H9 (cell line): ENCODE measurements around the gene PAM. TPM values are rescaled to one million over a fixed set of nuclear protein-coding genes. Genes with fewer than 3 reads are reported as not detected.

Experiments
- DNase-seq: peaks from one replicate; pipeline ENCODE4 v3.0.0-alpha.2; 2017
- H2AFZ ChIP-seq: one replicate; pipeline ENCODE4 v1.6.1; 2013; ENCODE audit warnings: mild to moderate bottlenecking, low read length, control low read depth, moderate library complexity
- H2AK5ac ChIP-seq: 2 replicates; pipeline ENCODE4 v1.6.1; 2013; ENCODE audit warnings: low read length, control low read depth, mixed read lengths; ENCODE audit not compliant: insufficient read length
- H2BK120ac ChIP-seq: one replicate; pipeline ENCODE4 v1.6.1; 2013; ENCODE audit warnings: low read depth, mild to moderate bottlenecking, low read length, control low read depth, inconsistent platforms; ENCODE audit not compliant: poor library complexity, severe bottlenecking
- H2BK12ac ChIP-seq: 2 replicates; pipeline ENCODE4 v1.6.1; 2013; ENCODE audit warnings: low read length, control low read depth, mixed read lengths, low read depth; ENCODE audit not compliant: insufficient read length
- H2BK15ac ChIP-seq: 2 replicates; pipeline ENCODE4 v1.6.1; 2013; ENCODE audit warnings: low read depth, low read length, control low read depth
- H2BK20ac ChIP-seq: one replicate; pipeline ENCODE4 v1.6.1; 2013; ENCODE audit warnings: low read depth, mild to moderate bottlenecking, low read length, control low read depth, inconsistent platforms; ENCODE audit not compliant: poor library complexity, severe bottlenecking
- H2BK5ac ChIP-seq: 2 replicates; pipeline ENCODE4 v1.6.1; 2013; ENCODE audit warnings: low read length, control low read depth, mixed read lengths; ENCODE audit not compliant: insufficient read length
- H3K14ac ChIP-seq: 2 replicates; pipeline ENCODE4 v1.6.1; 2013; ENCODE audit warnings: low read length, control low read depth; ENCODE audit not compliant: insufficient read depth
- H3K18ac ChIP-seq: 2 replicates; pipeline ENCODE4 v1.6.1; 2013; ENCODE audit warnings: low read depth, mild to moderate bottlenecking, mixed read lengths, low read length, control low read depth; ENCODE audit not compliant: insufficient read length
- H3K23ac ChIP-seq: 2 replicates; pipeline ENCODE4 v1.6.1; 2013; ENCODE audit warnings: low read length, control low read depth, mixed read lengths, low read depth; ENCODE audit not compliant: insufficient read length
- H3K23me2 ChIP-seq: 2 replicates; pipeline ENCODE4 v1.6.1; 2013; ENCODE audit warnings: low read depth, mild to moderate bottlenecking, mixed read lengths, low read length, control low read depth; ENCODE audit not compliant: insufficient read length, poor library complexity, severe bottlenecking
- H3K27ac ChIP-seq: 2 replicates; pipeline ENCODE4 v1.5.1; 2013; ENCODE audit warnings: low read length, control low read depth, mixed read lengths, low read depth; ENCODE audit not compliant: insufficient read length
- H3K27me3 ChIP-seq: 2 replicates; pipeline ENCODE4 v1.6.1; 2013; ENCODE audit warnings: low read length, control low read depth, inconsistent platforms; ENCODE audit not compliant: insufficient read depth
- H3K4ac ChIP-seq: 2 replicates; pipeline ENCODE4 v1.6.1; 2013; ENCODE audit warnings: low read depth, mild to moderate bottlenecking, control low read depth, inconsistent platforms, low read length, moderate library complexity
- H3K4me1 ChIP-seq: 2 replicates; pipeline ENCODE4 v1.6.1; 2013; ENCODE audit warnings: low read length, control low read depth, inconsistent platforms; ENCODE audit not compliant: insufficient read depth
- H3K4me2 ChIP-seq: 2 replicates; pipeline ENCODE4 v1.6.1; 2013; ENCODE audit warnings: low read length, control low read depth, mixed read lengths; ENCODE audit not compliant: insufficient read length, insufficient read depth
- H3K56ac ChIP-seq: 2 replicates; pipeline ENCODE4 v1.6.1; 2013; ENCODE audit warnings: low read depth, mild to moderate bottlenecking, mixed read lengths, low read length, control low read depth; ENCODE audit not compliant: insufficient read length
- H3K79me1 ChIP-seq: 2 replicates; pipeline ENCODE4 v1.6.1; 2013; ENCODE audit warnings: low read depth, mild to moderate bottlenecking, moderate library complexity, low read length, control low read depth, inconsistent platforms; ENCODE audit not compliant: insufficient read depth, poor library complexity, severe bottlenecking
- H3K79me2 ChIP-seq: 2 replicates; pipeline ENCODE4 v1.6.1; 2013; ENCODE audit warnings: low read length, control low read depth, inconsistent platforms; ENCODE audit not compliant: insufficient read depth
- H3K9ac ChIP-seq: 2 replicates; pipeline ENCODE4 v1.6.1; 2013; ENCODE audit warnings: low read length, control low read depth, mixed read lengths; ENCODE audit not compliant: insufficient read length; ENCODE audit errors: extremely low read depth
- H3K9me3 ChIP-seq: one replicate; pipeline ENCODE4 v1.6.1; 2013; ENCODE audit warnings: low read depth, low read length, inconsistent platforms; ENCODE audit not compliant: control insufficient read depth
- H3T11ph ChIP-seq: one replicate; pipeline ENCODE4 v1.6.1; 2013; ENCODE audit warnings: mild to moderate bottlenecking, low read length, control low read depth, inconsistent platforms
- H4K20me1 ChIP-seq: one replicate; pipeline ENCODE4 v1.6.1; 2013; ENCODE audit not compliant: control insufficient read depth, insufficient read length, insufficient read depth
- H4K5ac ChIP-seq: 2 replicates; pipeline ENCODE4 v1.6.1; 2013; ENCODE audit warnings: low read depth, mild to moderate bottlenecking, mixed read lengths, low read length, control low read depth; ENCODE audit not compliant: insufficient read length
- H4K8ac ChIP-seq: replicated peaks from 2 replicates; pipeline ENCODE4 v1.6.1; 2013; ENCODE audit warnings: low read length, control low read depth, mixed read lengths, low read depth; ENCODE audit not compliant: insufficient read length
- H4K91ac ChIP-seq: 2 replicates; pipeline ENCODE4 v1.6.1; 2013; ENCODE audit warnings: low read depth, mild to moderate bottlenecking, moderate library complexity, mixed read lengths, low read length, control low read depth; ENCODE audit not compliant: insufficient read length
- H3K27ac Mint-ChIP-seq, 3 experiments: 2 replicates in 2 of 3; 3 replicates in 1 of 3; pipeline ENCODE4 v1.8.0; 2020 to 2021; ENCODE audit warnings: mixed read lengths in 3 of 3, mild to moderate bottlenecking in 1 of 3, moderate library complexity in 1 of 3
- H3K27me3 Mint-ChIP-seq: 2 replicates; pipeline ENCODE4 v1.8.0; 2021; ENCODE audit warnings: low read depth, mild to moderate bottlenecking, moderate library complexity, mixed read lengths
- H3K36me3 Mint-ChIP-seq, 3 experiments: 2 replicates in 2 of 3; 3 replicates in 1 of 3; pipeline ENCODE4 v1.8.0; 2020 to 2021; ENCODE audit warnings: low read depth in 3 of 3, mixed read lengths in 3 of 3; ENCODE audit not compliant: insufficient read depth in 1 of 3
- H3K4me1 Mint-ChIP-seq, 2 experiments: 2 replicates each; pipeline ENCODE4 v1.8.0; 2020; ENCODE audit warnings: mixed read lengths in 2 of 2
- H3K4me3 Mint-ChIP-seq, 2 experiments: 2 replicates in 1 of 2; 3 replicates in 1 of 2; pipeline ENCODE4 v1.8.0; 2020 to 2021; ENCODE audit warnings: mild to moderate bottlenecking in 2 of 2, mixed read lengths in 2 of 2, moderate library complexity in 1 of 2
- H3K9me3 Mint-ChIP-seq, 2 experiments: 2 replicates in 1 of 2; 3 replicates in 1 of 2; pipeline ENCODE4 v1.8.0; 2020; ENCODE audit warnings: mild to moderate bottlenecking in 2 of 2, mixed read lengths in 2 of 2, moderate library complexity in 1 of 2
- CTCF ChIP-seq: fragments of 200-600 bp; sonication (generic); conservative IDR thresholded peaks from 3 replicates; pipeline ENCODE4 v1.8.0; 2021; ENCODE audit warnings: antibody characterized with exemption, mild to moderate bottlenecking
- WGBS: extraction: QIAGEN DNeasy Blood & Tissue Kit; methylation state at CpG from one replicate; pipeline ENCODE4 v1.1.7; 2013; ENCODE audit warnings: missing lambda C conversion rate, low lambda C conversion rate, mixed read lengths; ENCODE audit not compliant: insufficient read length; ENCODE audit errors: extremely low coverage; 5-methylcytosine and 5-hydroxymethylcytosine counted together
- total RNA-seq: library from RNA; stranded (reverse); gene quantifications from 2 replicates; pipeline ENCODE4 v1.2.1, GENCODE V29; 2021

Gene PAM
- total RNA-seq, 1 experiment from 2014 or later, result 31.5 TPM

GRCh38 chr5:102755686-102756371 lies 724 bp downstream of the PAM start:
- Histone ChIP-seq H2BK12ac (no peak overlapping the region), H3K4me1 (0 out of 2 replicates have a peak, but pooled peaks cover 6% of the 10 kb centered on the region), H2AK5ac (no peak overlapping the region), H3K18ac (peak overlapping the region; percentile 40), H2BK5ac (no peak overlapping the region), H3K79me1 (no peaks in the 10 kb centered on the region), H3K9me3 (no peaks in the 10 kb centered on the region), H3K56ac (no peak overlapping the region), H2AFZ (no peak overlapping the region), H3K23me2 (peaks cover 21% of the 10 kb centered on the region), H4K20me1 (no peaks in the 10 kb centered on the region), H3T11ph (no peak overlapping the region), H3K4me2 (peak overlapping the region; percentile 84), H3K27ac (no peak overlapping the region), H4K91ac (no peak overlapping the region), H3K14ac (peak overlapping the region; percentile 85), H4K5ac (no peak overlapping the region), H3K23ac (no peak overlapping the region), H3K27me3 (no peaks in the 10 kb centered on the region; the same call in 1 of the 2 replicates), H3K79me2 (no peaks in the 10 kb centered on the region), H3K4ac (no peak overlapping the region), H2BK20ac (no peak overlapping the region), H3K9ac (peak overlapping the region; percentile 76), H2BK15ac (0 out of 2 replicates have a peak overlapping the region, but pooled peaks have one; percentile 30), H4K8ac (no peak overlapping the region), H2BK120ac (no peak overlapping the region)
- WGBS, result no CpG with 5 or more reads among the region's 29 CpGs
- DNase-seq, result peak; percentile 75
- Mint-ChIP-seq H3K27me3 (peaks cover 30% of the 10 kb centered on the region), H3K4me1 (peaks cover 25% of the 10 kb centered on the region in 2 experiments), H3K36me3 (peaks cover 2 to 13% (median 5%) of the 10 kb centered on the region in 3 experiments; a peak in 4 of 7 replicates), H3K9me3 (no peaks in the 10 kb centered on the region; a peak in 2 of 5 replicates), H3K4me3 (peak overlapping the region; percentile 89 to 93), H3K27ac (peak overlapping the region; percentile 69 to 83 (median 79); a peak in 5 of 7 replicates)
- no peak for TF ChIP-seq CTCF
